ENCODE data around the gene MPPED2.

MPPED2 gene

GRCh38 chr11:30446520-30446919 lies 139.6 kb downstream of the MPPED2 start:
- no peak overlapping the region for H3K4me3 ChIP-seq (replicated peaks; ENCODE audit: low read depth, low read length)
- DNase-seq (ENCODE audit: low read depth), result no peak
- TF ChIP-seq, protein P1, sequence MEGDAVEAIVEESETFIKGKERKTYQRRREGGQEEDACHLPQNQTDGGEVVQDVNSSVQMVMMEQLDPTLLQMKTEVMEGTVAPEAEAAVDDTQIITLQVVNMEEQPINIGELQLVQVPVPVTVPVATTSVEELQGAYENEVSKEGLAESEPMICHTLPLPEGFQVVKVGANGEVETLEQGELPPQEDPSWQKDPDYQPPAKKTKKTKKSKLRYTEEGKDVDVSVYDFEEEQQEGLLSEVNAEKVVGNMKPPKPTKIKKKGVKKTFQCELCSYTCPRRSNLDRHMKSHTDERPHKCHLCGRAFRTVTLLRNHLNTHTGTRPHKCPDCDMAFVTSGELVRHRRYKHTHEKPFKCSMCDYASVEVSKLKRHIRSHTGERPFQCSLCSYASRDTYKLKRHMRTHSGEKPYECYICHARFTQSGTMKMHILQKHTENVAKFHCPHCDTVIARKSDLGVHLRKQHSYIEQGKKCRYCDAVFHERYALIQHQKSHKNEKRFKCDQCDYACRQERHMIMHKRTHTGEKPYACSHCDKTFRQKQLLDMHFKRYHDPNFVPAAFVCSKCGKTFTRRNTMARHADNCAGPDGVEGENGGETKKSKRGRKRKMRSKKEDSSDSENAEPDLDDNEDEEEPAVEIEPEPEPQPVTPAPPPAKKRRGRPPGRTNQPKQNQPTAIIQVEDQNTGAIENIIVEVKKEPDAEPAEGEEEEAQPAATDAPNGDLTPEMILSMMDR (IDR thresholded peaks at IDR 0.05; ENCODE audit: low read length, missing control alignments), result no peak

DNA sequence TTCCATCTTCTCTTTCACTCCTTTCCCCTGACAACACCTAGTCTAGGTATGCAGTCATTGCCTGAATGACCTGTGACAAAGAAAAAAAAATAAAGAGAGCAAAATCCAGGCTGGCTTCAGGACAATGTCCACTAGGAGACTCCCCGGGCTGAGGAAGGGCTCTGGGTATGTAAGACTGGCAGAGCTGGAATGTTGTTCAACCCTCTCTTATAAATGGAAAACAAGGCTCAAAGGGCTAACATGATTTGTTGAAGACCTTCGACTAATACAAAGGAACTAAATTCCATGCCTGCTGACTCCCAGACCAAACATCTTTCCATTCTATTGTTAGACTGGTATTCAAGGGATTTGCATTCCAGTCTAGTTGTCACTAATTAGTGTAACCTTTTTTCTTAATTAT lies 141.1 kb downstream of the MPPED2 start:
- TF ChIP-seq, protein P1 (IDR thresholded peaks at IDR 0.05; ENCODE audit: low read length, missing control alignments), result no peak
- no peak overlapping the region for H3K4me3 ChIP-seq (replicated peaks; ENCODE audit: low read depth, low read length)

GRCh38 chr11:30440510-30440909 lies 145.6 kb downstream of the MPPED2 start:
- no peak for DNase-seq (ENCODE audit: low read depth)
- TF ChIP-seq, protein P1 (IDR thresholded peaks at IDR 0.05; ENCODE audit: low read length, missing control alignments), result no peak
- H3K4me3 ChIP-seq (replicated peaks; ENCODE audit: low read depth, low read length), result no peak overlapping the region

More for the DNA sequence above, 141.1 kb downstream of the MPPED2 start:
- no peak for DNase-seq (ENCODE audit: low read depth)

- H3K4me3 ChIP-seq (replicated peaks; ENCODE audit: low read depth, low read length), result no peak overlapping the region
- TF ChIP-seq, protein P1 (IDR thresholded peaks at IDR 0.05; ENCODE audit: low read length, missing control alignments), result no peak
- no peak for DNase-seq (ENCODE audit: low read depth)
Observed at GRCh38 chr11:30436801-30437200, 149.4 kb downstream of the MPPED2 start.

DNA sequence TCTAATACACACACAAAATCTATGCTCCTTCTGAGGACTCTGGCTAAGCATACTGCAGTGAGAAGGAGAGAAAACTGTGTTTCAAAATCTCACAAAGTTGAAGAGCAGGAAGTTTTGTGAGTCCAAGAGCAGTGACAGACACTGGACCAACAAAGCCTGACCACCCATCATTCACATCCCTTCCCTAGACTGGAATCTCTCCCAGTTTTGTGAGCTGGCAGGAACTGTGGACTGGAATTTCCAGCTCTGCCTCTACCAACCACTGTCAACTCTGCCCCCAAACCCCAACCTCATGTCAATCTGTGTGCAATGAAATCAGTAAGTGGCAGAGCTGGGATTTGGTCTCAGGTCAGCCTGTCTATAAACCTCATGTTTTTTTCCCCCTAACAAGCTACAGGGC lies 150.7 kb downstream of the MPPED2 start:
- DNase-seq (ENCODE audit: low read depth), result no peak
- no peak overlapping the region for H3K4me3 ChIP-seq (replicated peaks; ENCODE audit: low read depth, low read length)
- TF ChIP-seq, protein P1 (IDR thresholded peaks at IDR 0.05; ENCODE audit: low read length, missing control alignments), result no peak

DNA sequence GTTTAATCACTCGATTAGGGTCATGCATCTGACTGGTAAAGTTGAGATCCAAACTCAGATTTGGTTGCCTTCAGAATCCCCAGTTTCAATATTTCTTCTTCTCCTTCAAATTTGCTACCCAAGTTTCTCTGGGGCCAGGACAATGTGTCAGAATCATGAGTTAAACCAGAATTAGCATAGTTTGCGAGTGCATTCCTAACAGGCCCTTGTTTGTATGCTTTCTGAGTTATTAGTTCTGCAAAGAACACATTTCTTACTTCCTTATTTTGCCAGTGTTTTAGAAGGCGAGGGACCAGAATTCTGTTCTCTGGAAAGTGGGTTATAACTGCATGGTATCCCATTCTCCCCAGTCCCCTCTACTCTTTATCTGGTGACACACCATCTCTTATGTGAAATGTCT lies 151.3 kb downstream of the MPPED2 start:
- TF ChIP-seq, protein P1 (IDR thresholded peaks at IDR 0.05; ENCODE audit: low read length, missing control alignments), result no peak
- DNase-seq (ENCODE audit: low read depth), result no peak

GRCh38 chr11:30433831-30434230 lies 152.3 kb downstream of the MPPED2 start:
- TF ChIP-seq, protein P1 (IDR thresholded peaks at IDR 0.05; ENCODE audit: low read length, missing control alignments), result no peak
- no peak overlapping the region for H3K4me3 ChIP-seq (replicated peaks; ENCODE audit: low read depth, low read length)
- no peak for DNase-seq (ENCODE audit: low read depth)

More for the DNA sequence above, 151.3 kb downstream of the MPPED2 start:
- no peak overlapping the region for H3K4me3 ChIP-seq (replicated peaks; ENCODE audit: low read depth, low read length)

Measured in fibroblast of pulmonary artery (primary cell).